ENCODE data around the gene DGCR8. TPM values are rescaled to one million over a fixed set of nuclear protein-coding genes. Genes with fewer than 3 reads are reported as not detected.

The DGCR8 gene
- total and polyA plus RNA-seq, 5 donors = 11.2 to 18.6 (median 16.4) TPM

DNA sequence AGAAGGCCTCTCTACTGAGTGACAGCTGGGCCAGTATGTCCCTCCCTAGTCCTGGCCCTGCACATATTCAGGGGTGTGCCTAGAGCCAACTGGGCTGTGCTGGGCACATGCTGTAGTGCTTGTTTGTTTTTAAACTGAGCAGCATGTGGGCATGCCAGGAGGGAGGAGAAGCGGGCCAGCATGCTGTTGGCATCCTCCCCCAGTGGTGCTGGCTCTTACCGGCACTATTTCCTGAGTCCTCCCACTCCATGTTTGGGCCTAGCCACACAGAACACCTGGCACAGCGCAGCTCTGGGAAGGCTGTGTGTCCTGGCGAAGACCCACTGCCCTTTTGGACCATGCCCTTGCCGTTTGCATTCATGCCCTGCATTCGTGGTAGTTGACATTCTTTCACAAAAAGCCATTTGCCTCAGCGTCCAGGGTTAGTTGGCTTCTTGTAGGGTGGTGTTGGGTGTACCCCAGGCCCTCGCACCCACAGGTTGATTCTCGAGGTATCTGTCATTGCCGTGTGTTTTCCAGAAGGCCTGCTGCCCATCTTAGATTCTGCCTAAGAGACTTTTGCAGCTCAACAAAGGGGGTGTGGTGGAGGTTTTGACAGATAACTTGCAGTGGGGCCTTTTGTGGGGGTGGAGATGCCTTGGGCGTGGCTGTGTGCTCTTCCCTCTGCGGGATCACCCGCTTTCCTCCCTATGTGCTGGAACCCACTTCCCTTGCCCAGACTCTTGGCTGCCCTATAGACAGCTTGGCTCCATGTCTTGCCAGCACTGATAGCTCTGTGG is 13.6 kb downstream of the DGCR8 start:
- Histone ChIP-seq H3K27me3 (ENCODE audit: control insufficient read depth, insufficient read depth) (no peaks in the 10 kb centered on the region), H3K27ac (ENCODE audit: low read length) (no peak overlapping the region), H3K4me1 (ENCODE audit: control insufficient read depth, insufficient read depth, low read length) (no peaks in the 10 kb centered on the region), H3K9me3 (ENCODE audit: control insufficient read depth, low read length) (no peaks in the 10 kb centered on the region), H3K4me3 (ENCODE audit: low read length) (no peak overlapping the region)
- intact Hi-C loops (cut with DNase I) = loop anchor here in 1 of 4 donors (10.0 kb wide), 1 partner anchor 699 kb away; no protein-coding TSS in a partner anchor
- no peak for DNase-seq
- ATAC-seq = peak; percentile 68 to 86
- 90% methylated on average over 13 of the region's 13 CpGs for WGBS

DNA sequence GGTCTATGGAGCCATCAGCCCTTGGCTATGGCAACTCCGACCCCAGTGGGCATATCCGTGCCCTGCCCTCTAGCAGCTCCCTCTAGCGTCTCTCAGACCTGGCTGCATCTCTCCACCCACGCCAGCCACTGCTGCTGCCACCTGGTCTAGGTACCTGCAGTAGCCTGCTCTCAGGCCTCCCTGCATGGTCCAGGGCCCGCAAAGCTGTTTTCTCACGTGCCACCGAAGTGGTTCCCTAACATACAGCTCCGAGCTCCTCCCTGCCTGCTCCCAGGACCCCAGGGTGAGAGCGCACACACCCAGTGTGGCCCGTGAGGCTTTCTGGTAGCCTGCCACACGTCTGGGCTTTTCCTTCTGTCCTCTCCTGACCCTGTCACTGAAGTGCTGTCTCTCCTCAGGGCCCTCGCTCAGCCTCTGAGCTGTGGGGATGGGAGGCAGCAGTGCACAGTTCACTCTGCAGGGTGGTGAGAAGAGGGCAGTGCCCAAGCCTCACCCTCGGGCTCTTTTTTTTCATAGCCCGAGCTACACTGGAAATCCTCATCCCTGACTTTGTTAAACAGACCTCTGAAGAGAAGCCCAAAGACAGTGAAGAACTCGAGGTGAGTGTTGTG is 14.3 kb downstream of the DGCR8 start:
- ATAC-seq = peak in 1 of 2 donors; percentile 12
- Histone ChIP-seq H3K27ac (ENCODE audit: low read length) (no peak overlapping the region), H3K4me3 (ENCODE audit: low read length) (no peak overlapping the region), H3K9me3 (ENCODE audit: control insufficient read depth, low read length) (no peaks in the 10 kb centered on the region), H3K27me3 (ENCODE audit: control insufficient read depth, insufficient read depth) (no peaks in the 10 kb centered on the region), H3K4me1 (ENCODE audit: control insufficient read depth, insufficient read depth, low read length) (no peaks in the 10 kb centered on the region)
- intact Hi-C loops (cut with DNase I) = loop anchor here in 1 of 4 donors (10.0 kb wide), 1 partner anchor 700 kb away; no protein-coding TSS in a partner anchor
- WGBS = 94% methylated on average over 15 of the region's 15 CpGs
- no peak for DNase-seq

DNA sequence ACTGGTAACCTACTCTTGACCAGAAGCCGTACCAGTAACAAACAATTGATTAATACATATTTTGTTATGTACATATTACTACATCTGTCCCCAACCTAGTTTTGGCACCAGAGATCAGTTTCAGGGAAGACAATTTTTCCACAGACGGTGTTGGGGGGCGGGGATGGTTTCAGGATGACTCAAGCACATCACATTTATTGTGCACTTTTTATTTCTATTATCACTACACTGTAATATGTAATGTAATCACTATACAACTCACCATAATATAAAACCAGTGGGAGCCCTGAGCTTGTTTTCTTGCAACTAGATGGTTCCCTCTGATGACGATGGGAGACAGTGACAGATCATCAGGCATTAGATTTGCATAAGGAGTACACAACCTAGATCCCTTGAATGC is 15.5 kb downstream of the DGCR8 start:
- no peaks in the 10 kb centered on the region for H3K4me1 ChIP-seq (ENCODE audit: control insufficient read depth, insufficient read depth, low read length)
- no peak for ATAC-seq
- H3K9me3 ChIP-seq (ENCODE audit: control insufficient read depth, low read length) = no peaks in the 10 kb centered on the region
- no peak overlapping the region for H3K4me3 ChIP-seq (ENCODE audit: low read length)
- H3K27ac ChIP-seq (ENCODE audit: low read length) = no peak overlapping the region
- H3K27me3 ChIP-seq (ENCODE audit: control insufficient read depth, insufficient read depth) = no peaks in the 10 kb centered on the region
- no peak for DNase-seq
- intact Hi-C loops (cut with DNase I) = loop anchor here in 1 of 4 donors (10.0 kb wide), 1 partner anchor 701 kb away; no protein-coding TSS in a partner anchor
- 96% methylated on average over 4 of the region's 4 CpGs for WGBS

DNA sequence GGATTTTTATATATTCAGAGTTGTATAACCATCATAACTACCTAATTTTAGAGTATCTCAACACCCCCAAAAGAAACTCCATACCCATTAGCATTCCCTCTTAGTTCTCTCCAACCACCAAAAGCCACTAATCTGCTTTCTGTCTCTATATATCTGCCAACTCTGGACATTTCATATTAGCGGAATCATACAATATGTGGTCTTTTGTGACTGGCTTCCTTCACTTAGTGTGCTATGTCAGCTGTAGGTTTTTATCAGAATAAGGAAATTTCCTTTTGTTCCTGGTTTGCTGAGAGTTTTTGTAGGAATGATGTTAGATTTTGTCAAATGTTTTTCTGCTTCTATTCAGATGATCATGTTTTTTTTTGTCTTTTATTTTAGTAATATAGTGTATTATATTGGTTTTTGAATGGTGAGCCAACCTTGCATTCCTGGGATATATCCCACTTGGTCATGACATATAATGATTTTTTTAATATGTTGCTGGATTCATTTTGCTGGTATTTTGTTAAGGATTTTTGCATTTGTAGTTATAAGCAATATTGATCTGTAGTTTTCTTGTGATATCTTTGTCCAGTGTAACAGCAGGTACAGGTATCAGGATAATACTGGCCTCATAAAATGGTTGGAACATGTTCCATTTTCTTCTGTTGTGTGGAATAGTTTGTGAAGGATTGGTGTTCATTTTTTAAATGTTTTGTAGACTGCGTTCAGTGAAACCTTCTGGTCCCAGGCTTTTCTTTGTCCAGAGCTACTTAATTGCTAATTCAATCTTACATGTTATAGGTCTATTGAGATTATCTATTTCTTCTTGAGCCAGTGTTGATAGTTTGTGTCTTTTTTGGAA is 16.8 kb downstream of the DGCR8 start:
- no peak for DNase-seq
- over 99% methylated on average over 2 of the region's 2 CpGs for WGBS
- H3K27ac ChIP-seq (ENCODE audit: low read length) = no peak overlapping the region
- H3K4me1 ChIP-seq (ENCODE audit: control insufficient read depth, insufficient read depth, low read length) = no peaks in the 10 kb centered on the region
- no peaks in the 10 kb centered on the region for H3K27me3 ChIP-seq (ENCODE audit: control insufficient read depth, insufficient read depth)
- H3K9me3 ChIP-seq (ENCODE audit: control insufficient read depth, low read length) = no peaks in the 10 kb centered on the region
- no peak overlapping the region for H3K4me3 ChIP-seq (ENCODE audit: low read length)
- intact Hi-C loops (cut with DNase I) = loop anchor here in 1 of 4 donors (10.0 kb wide), 1 partner anchor 702 kb away; no protein-coding TSS in a partner anchor
- no peak for ATAC-seq

DNA sequence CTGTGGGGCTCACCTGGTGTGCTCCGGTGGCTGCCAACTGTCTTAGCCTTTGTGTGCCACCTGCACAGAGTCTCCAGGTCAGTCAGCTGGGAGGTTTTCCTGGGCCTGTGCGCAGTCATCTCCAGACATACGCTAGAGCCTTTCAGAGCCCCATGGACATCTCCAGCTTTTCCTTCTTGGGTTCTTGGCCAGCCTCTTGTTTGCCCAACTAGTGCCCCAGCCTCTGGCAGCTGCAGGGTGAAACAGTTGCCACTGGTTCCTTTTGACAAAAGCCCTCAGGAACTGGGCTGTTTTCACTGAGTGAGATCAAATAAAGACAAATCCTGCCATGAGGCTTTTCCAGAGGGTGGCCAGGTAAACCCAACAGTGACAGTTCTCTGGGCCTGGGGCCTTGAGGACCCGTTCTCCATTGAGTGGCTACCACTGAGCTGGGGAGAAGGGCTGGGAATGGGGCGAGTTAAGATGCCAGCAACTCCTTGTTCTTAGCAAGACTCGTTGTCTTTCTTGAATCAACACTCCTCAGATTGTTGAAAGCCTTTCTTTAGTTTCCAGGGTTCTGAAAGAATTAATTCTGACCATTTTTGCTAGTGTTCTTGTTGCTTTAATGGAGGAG is 19.2 kb downstream of the DGCR8 start:
- intact Hi-C loops (cut with DNase I) = loop anchor here in 1 of 4 donors (10.0 kb wide), 1 partner anchor 704 kb away; no protein-coding TSS in a partner anchor
- Histone ChIP-seq H3K9me3 (ENCODE audit: control insufficient read depth, low read length) (no peaks in the 10 kb centered on the region), H3K4me1 (ENCODE audit: control insufficient read depth, insufficient read depth, low read length) (no peaks in the 10 kb centered on the region), H3K27me3 (ENCODE audit: control insufficient read depth, insufficient read depth) (no peaks in the 10 kb centered on the region), H3K27ac (ENCODE audit: low read length) (no peak overlapping the region), H3K4me3 (ENCODE audit: low read length) (no peak overlapping the region)
- whole genome bisulfite sequencing = 96% methylated on average over 6 of the region's 6 CpGs
- peak in 2 of 3 donors; percentile 2 to 24 for DNase-seq
- ATAC-seq = no peak

DNA sequence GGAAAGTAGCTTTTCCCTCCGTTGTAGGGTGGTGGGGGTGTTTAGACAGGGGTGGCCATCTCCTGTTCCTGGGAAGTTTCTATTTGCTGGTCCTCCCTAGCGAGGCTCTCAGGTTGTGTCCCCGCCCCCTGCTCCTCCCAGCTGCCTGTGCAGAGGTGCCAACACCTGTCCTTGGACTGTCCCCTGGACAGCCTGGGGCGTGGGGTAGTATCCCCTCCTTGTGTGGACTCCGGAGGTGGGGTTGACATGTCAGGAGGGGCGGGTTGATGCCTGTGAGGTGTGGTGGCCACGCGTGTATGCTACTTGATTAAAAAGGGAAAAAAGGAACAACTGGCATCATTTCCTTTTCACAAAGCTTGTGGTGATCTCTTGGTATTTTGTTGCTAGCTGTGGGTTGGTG is 21.6 kb downstream of the DGCR8 start:
- intact Hi-C loops (cut with DNase I) = no loop called here
- Histone ChIP-seq H3K27ac (ENCODE audit: low read length) (no peak overlapping the region), H3K9me3 (ENCODE audit: control insufficient read depth, low read length) (no peaks in the 10 kb centered on the region), H3K27me3 (ENCODE audit: control insufficient read depth, insufficient read depth) (no peaks in the 10 kb centered on the region), H3K4me1 (ENCODE audit: control insufficient read depth, insufficient read depth, low read length) (no peaks in the 10 kb centered on the region), H3K4me3 (ENCODE audit: low read length) (no peak overlapping the region)
- DNase-seq (peak; percentile 13 to 54 (median 46)), ATAC-seq (peak in 1 of 2 donors; percentile 14)
- 81% methylated on average over 8 of the region's 8 CpGs for WGBS

- no peak overlapping the region for H3K4me3 ChIP-seq (ENCODE audit: low read length)
- no peaks in the 10 kb centered on the region for H3K9me3 ChIP-seq (ENCODE audit: control insufficient read depth, low read length)
- ATAC-seq (no peak), DNase-seq (peak in 2 of 3 donors; percentile 3 to 16)
- WGBS = 92% methylated on average over 12 of the region's 12 CpGs
- intact Hi-C loops (cut with DNase I) = no loop called here
- H3K4me1 ChIP-seq (ENCODE audit: control insufficient read depth, insufficient read depth, low read length) = no peaks in the 10 kb centered on the region
- H3K27ac ChIP-seq (ENCODE audit: low read length) = no peak overlapping the region
- H3K27me3 ChIP-seq (ENCODE audit: control insufficient read depth, insufficient read depth) = no peaks in the 10 kb centered on the region
These were observed 22.3 kb downstream of the DGCR8 start for GRCh38 chr22:20102203-20102780.

- Histone ChIP-seq H3K27ac (ENCODE audit: low read length) (no peak overlapping the region), H3K27me3 (ENCODE audit: control insufficient read depth, insufficient read depth) (no peaks in the 10 kb centered on the region), H3K4me3 (ENCODE audit: low read length) (no peak overlapping the region), H3K4me1 (ENCODE audit: control insufficient read depth, insufficient read depth, low read length) (no peaks in the 10 kb centered on the region), H3K9me3 (ENCODE audit: control insufficient read depth, low read length) (no peaks in the 10 kb centered on the region)
- intact Hi-C loops (cut with DNase I) = no loop called here
- ATAC-seq = no peak
- 96% methylated on average over 7 of the region's 7 CpGs for WGBS
- DNase-seq = peak in 2 of 3 donors; percentile 6 to 14
These were observed 25.6 kb downstream of the DGCR8 start for GRCh38 chr22:20105456-20106204.

- intact Hi-C loops (cut with DNase I) = no loop called here
- WGBS = 87% methylated on average over 20 of the region's 20 CpGs
- ATAC-seq (no peak), DNase-seq (peak; percentile 5 to 23 (median 21))
- Histone ChIP-seq H3K27me3 (ENCODE audit: control insufficient read depth, insufficient read depth) (no peaks in the 10 kb centered on the region), H3K9me3 (ENCODE audit: control insufficient read depth, low read length) (no peaks in the 10 kb centered on the region), H3K4me1 (ENCODE audit: control insufficient read depth, insufficient read depth, low read length) (no peaks in the 10 kb centered on the region), H3K4me3 (ENCODE audit: low read length) (no peak overlapping the region), H3K27ac (ENCODE audit: low read length) (no peak overlapping the region)
These were observed 26.3 kb downstream of the DGCR8 start for GRCh38 chr22:20106205-20106848.
